Measurements from ENCODE around the gene EXD2.

DNA sequence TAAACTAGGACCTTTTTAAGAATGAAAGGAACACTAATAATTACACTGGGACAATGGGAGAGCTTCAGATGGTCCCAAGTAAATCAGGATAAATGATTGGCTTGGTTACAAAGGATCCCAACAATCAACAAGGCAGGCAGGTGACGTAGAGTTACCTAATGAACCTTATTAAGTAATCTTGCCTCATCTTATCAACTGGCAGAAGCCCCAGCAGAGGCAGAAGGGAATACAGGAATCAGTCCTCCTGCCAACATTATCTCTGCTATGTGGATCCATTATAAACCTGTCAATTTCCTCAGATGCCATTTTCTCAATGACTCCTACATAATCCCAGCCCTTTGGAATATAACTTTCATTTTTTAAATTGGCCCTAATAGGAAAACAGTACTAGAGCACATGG lies 49.7 kb upstream of the EXD2 start:
- TF ChIP-seq, protein P1, sequence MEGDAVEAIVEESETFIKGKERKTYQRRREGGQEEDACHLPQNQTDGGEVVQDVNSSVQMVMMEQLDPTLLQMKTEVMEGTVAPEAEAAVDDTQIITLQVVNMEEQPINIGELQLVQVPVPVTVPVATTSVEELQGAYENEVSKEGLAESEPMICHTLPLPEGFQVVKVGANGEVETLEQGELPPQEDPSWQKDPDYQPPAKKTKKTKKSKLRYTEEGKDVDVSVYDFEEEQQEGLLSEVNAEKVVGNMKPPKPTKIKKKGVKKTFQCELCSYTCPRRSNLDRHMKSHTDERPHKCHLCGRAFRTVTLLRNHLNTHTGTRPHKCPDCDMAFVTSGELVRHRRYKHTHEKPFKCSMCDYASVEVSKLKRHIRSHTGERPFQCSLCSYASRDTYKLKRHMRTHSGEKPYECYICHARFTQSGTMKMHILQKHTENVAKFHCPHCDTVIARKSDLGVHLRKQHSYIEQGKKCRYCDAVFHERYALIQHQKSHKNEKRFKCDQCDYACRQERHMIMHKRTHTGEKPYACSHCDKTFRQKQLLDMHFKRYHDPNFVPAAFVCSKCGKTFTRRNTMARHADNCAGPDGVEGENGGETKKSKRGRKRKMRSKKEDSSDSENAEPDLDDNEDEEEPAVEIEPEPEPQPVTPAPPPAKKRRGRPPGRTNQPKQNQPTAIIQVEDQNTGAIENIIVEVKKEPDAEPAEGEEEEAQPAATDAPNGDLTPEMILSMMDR (IDR thresholded peaks at IDR 0.05): no peak
- TF ChIP-seq POLR2AphosphoS5 (IDR thresholded peaks at IDR 0.05): no peak

Measured in esophagus muscularis mucosa (tissue), 3 donors.